ENCODE data around the gene APOC4.

- TF ChIP-seq POLR2A (IDR thresholded peaks at IDR 0.05) = no peak
- no peak for TF ChIP-seq CTCF (IDR thresholded peaks at IDR 0.05)
- TF ChIP-seq POLR2AphosphoS5 (IDR thresholded peaks at IDR 0.05) = no peak
- no peak for TF ChIP-seq EP300 (IDR thresholded peaks at IDR 0.05)
These were observed at the start of gene APOC4 for GRCh38 chr19:44942067-44942571.
